Activated CD8-positive, alpha-beta T cell treated with anti-CD3 and anti-CD28 coated beads for 36 hours (primary cell): ENCODE measurements around the gene GMEB1. TPM values are rescaled to one million over a fixed set of nuclear protein-coding genes. Genes with fewer than 3 reads are reported as not detected.

Source experiments
- ATAC-seq: fragments of 200-7000 bp; cut with Tn5 transposase; one replicate; pipeline ENCODE4 v1.10.0; 2021; ENCODE audit warnings: mild to moderate bottlenecking, moderate library complexity
- CTCF ChIA-PET: fragments of 350-600 bp; sonication (Branson Sonifier 250); formaldehyde crosslinking; loops from one replicate; lab custom pipeline; 2021; ENCODE audit warnings: antibody characterized with exemption; lab: Charles Lee
- POLR2A ChIA-PET: fragments of 350-600 bp; sonication (Branson Sonifier 250); formaldehyde crosslinking; loops from one replicate; lab custom pipeline; 2021; ENCODE audit warnings: antibody characterized with exemption; lab: Charles Lee
- DNase-seq: peaks from one replicate; pipeline ENCODE4 v3.0.0-alpha.2; 2020
- H3K27ac Mint-ChIP-seq: one replicate; pipeline ENCODE4 v1.8.0; 2021; ENCODE audit warnings: mild to moderate bottlenecking, mixed read lengths
- H3K27me3 Mint-ChIP-seq: one replicate; pipeline ENCODE4 v1.8.0; 2021; ENCODE audit warnings: mixed read lengths
- H3K36me3 Mint-ChIP-seq: one replicate; pipeline ENCODE4 v1.8.0; 2021; ENCODE audit warnings: low read depth, mixed read lengths
- H3K4me1 Mint-ChIP-seq: one replicate; pipeline ENCODE4 v1.8.0; 2021; ENCODE audit warnings: low read depth, mixed read lengths
- H3K4me3 Mint-ChIP-seq: one replicate; pipeline ENCODE4 v1.8.0; 2021; ENCODE audit warnings: mild to moderate bottlenecking, moderate library complexity, mixed read lengths
- H3K9me3 Mint-ChIP-seq: one replicate; pipeline ENCODE4 v1.8.0; 2021; ENCODE audit warnings: mixed read lengths
- intact Hi-C: fragments of 100-400 bp; cut with micrococcal nuclease; formaldehyde crosslinking; loops from one replicate; pipeline ENCODE4 v1.10.0; 2022
- total RNA-seq, 2 experiments: library from RNA; stranded (reverse); gene quantifications; one replicate each; pipeline ENCODE4 v1.2.3, GENCODE V29; 2021
- TF ChIP-seq, protein P1 (sequence below): fragments of 200-600 bp; IDR thresholded peaks from one replicate; pipeline ENCODE4 v1.8.0; 2022; ENCODE audit warnings: antibody characterized with exemption, mild to moderate bottlenecking

The GMEB1 gene
- total RNA-seq, 2 experiments from 2014 or later = 22.0 to 23.3 TPM

- H3K9me3 Mint-ChIP-seq = no peaks in the 10 kb centered on the region
- DNase-seq (no peak), ATAC-seq (no peak)
- H3K4me3 Mint-ChIP-seq = no peak overlapping the region
- TF ChIP-seq, protein P1, sequence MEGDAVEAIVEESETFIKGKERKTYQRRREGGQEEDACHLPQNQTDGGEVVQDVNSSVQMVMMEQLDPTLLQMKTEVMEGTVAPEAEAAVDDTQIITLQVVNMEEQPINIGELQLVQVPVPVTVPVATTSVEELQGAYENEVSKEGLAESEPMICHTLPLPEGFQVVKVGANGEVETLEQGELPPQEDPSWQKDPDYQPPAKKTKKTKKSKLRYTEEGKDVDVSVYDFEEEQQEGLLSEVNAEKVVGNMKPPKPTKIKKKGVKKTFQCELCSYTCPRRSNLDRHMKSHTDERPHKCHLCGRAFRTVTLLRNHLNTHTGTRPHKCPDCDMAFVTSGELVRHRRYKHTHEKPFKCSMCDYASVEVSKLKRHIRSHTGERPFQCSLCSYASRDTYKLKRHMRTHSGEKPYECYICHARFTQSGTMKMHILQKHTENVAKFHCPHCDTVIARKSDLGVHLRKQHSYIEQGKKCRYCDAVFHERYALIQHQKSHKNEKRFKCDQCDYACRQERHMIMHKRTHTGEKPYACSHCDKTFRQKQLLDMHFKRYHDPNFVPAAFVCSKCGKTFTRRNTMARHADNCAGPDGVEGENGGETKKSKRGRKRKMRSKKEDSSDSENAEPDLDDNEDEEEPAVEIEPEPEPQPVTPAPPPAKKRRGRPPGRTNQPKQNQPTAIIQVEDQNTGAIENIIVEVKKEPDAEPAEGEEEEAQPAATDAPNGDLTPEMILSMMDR = no peak
- H3K36me3 Mint-ChIP-seq = peaks cover 28% of the 10 kb centered on the region
- ChIA-PET CTCF (no interaction called here), POLR2A (no interaction called here)
- intact Hi-C loops = no loop called here
- H3K27me3 Mint-ChIP-seq = no peaks in the 10 kb centered on the region
- H3K27ac Mint-ChIP-seq = no peak overlapping the region
- peaks cover 13% of the 10 kb centered on the region for H3K4me1 Mint-ChIP-seq
These were observed 98.1 kb downstream of the GMEB1 start for GRCh38 chr1:28766532-28767183.

Other genes starting within 250 kb of the GMEB1 start
- 100 to 1,000 TPM; 108 to 113 TPM for gene RCC1, start 162.7 kb upstream of the GMEB1 start, total RNA-seq
- 10 to 100 TPM; 42.5 to 47.8 TPM for gene TRNAU1AP, start 115.7 kb upstream of the GMEB1 start, total RNA-seq
- not detected for gene RAB42, start 76.5 kb upstream of the GMEB1 start, total RNA-seq
- gene TAF12, start 25.7 kb upstream of the GMEB1 start, total RNA-seq = 10 to 100 TPM; 21.3 to 23.0 TPM
- gene RNU11, start 20.2 kb upstream of the GMEB1 start, total RNA-seq = not detected
- 10 to 100 TPM; 72.2 to 82.1 TPM for gene YTHDF2, start 68.2 kb downstream of the GMEB1 start, total RNA-seq
- gene OPRD1, start 143.4 kb downstream of the GMEB1 start, total RNA-seq = under 1 TPM in 1 of 2 experiments, not detected in 1; 0.02 TPM
- 10 to 100 TPM; 74.9 to 80.3 TPM for gene EPB41, start 245.8 kb downstream of the GMEB1 start, total RNA-seq